ENCODE results near the gene CHSY1. TPM values are rescaled to one million over a fixed set of nuclear protein-coding genes. Genes with fewer than 3 reads are reported as not detected.
A peak's percentile ranks its signal among the peaks of the same experiment; 100 is the strongest.

Gene CHSY1
- total RNA-seq, 2 experiments from 2014 or later, result 5.0 to 14.3 TPM

GRCh38 chr15:101272584-101272983 lies 20.7 kb upstream of the CHSY1 start:
- Histone ChIP-seq H3K27ac (ENCODE audit: low read depth, low read length, poor library complexity, severe bottlenecking) (no peak overlapping the region), H3K4me1 (ENCODE audit: insufficient read depth, low read length, poor library complexity, severe bottlenecking) (peaks cover 11% of the 10 kb centered on the region), H2AFZ (ENCODE audit: low read length) (no peak overlapping the region), H3K79me2 (ENCODE audit: insufficient read depth, low read depth, low read length) (peaks cover 17% of the 10 kb centered on the region; the same call in 1 of the 2 replicates), H4K20me1 (ENCODE audit: insufficient read depth, low read length) (no peaks in the 10 kb centered on the region; the same call in 1 of the 2 replicates), H3K4me3 (ENCODE audit: low read depth, low read length, poor library complexity, severe bottlenecking) (no peak overlapping the region), H3K9me3 (ENCODE audit: low read length) (no peaks in the 10 kb centered on the region), H3K4me2 (ENCODE audit: low read length) (no peak overlapping the region), H3K36me3 (ENCODE audit: insufficient read depth, low read length) (peaks cover 65% of the 10 kb centered on the region), H3K9me2 (ENCODE audit: insufficient read depth, low read length) (no peaks in the 10 kb centered on the region)
- ChIA-PET CTCF (ENCODE audit: unreplicated experiment) (no interaction called here), POLR2A (interaction anchor here (0.5 to 1.2 kb wide), 3 partner anchors 11 to 383 kb away, joined by 3 to 4 read pairs (median 3); no protein-coding TSS in a partner anchor)
- no peak for DNase-seq (ENCODE audit: low spot score)
- intact Hi-C loops (cut with micrococcal nuclease; ENCODE audit: unreplicated experiment), result no loop called here
- TF ChIP-seq EZH2phosphoT487 (IDR thresholded peaks at IDR 0.05; ENCODE audit: borderline replicate concordance, low read depth, low read length), result no peak
- no peak for TF ChIP-seq CTCF (conservative IDR thresholded peaks at IDR 0.05; ENCODE audit: low read length)
- no TSS peak for BruUV-seq (replicated peaks)

GRCh38 chr15:101269479-101270223 lies 17.8 kb upstream of the CHSY1 start:
- no peak overlapping the region for H2AFZ ChIP-seq (ENCODE audit: low read length)
- no peaks in the 10 kb centered on the region for H3K9me2 ChIP-seq (ENCODE audit: insufficient read depth, low read length)
- H3K4me3 ChIP-seq (ENCODE audit: low read depth, low read length, poor library complexity, severe bottlenecking), result no peak overlapping the region
- ChIA-PET POLR2A (interaction anchor here (1.3 kb wide), 1 partner anchor 24 kb away, joined by 4 read pairs; no protein-coding TSS in a partner anchor), CTCF (ENCODE audit: unreplicated experiment) (no interaction called here)
- no peaks in the 10 kb centered on the region for H4K20me1 ChIP-seq (ENCODE audit: insufficient read depth, low read length)
- DNase-seq (ENCODE audit: low spot score), result no peak
- BruUV-seq (replicated peaks), result no TSS peak
- TF ChIP-seq EZH2phosphoT487 (IDR thresholded peaks at IDR 0.05; ENCODE audit: borderline replicate concordance, low read depth, low read length) (no peak), CTCF (conservative IDR thresholded peaks at IDR 0.05; ENCODE audit: low read length) (peak; percentile 57)
- H3K4me1 ChIP-seq (ENCODE audit: insufficient read depth, low read length, poor library complexity, severe bottlenecking), result no peaks in the 10 kb centered on the region
- peaks cover 56% of the 10 kb centered on the region for H3K36me3 ChIP-seq (ENCODE audit: insufficient read depth, low read length)
- intact Hi-C loops (cut with micrococcal nuclease; ENCODE audit: unreplicated experiment), result no loop called here
- H3K79me2 ChIP-seq (ENCODE audit: insufficient read depth, low read depth, low read length), result no peaks in the 10 kb centered on the region
- no peaks in the 10 kb centered on the region for H3K9me3 ChIP-seq (ENCODE audit: low read length)
- no peak overlapping the region for H3K27ac ChIP-seq (ENCODE audit: low read depth, low read length, poor library complexity, severe bottlenecking)
- no peak overlapping the region for H3K4me2 ChIP-seq (ENCODE audit: low read length)
